Measurements from ENCODE around the gene AFAP1L1. TPM values are rescaled to one million over a fixed set of nuclear protein-coding genes. Genes with fewer than 3 reads are reported as not detected.

Gene AFAP1L1
- total and polyA plus RNA-seq, 10 of the 15 experiments (the other 5 are each of a cell fraction or from before 2014, with no cell fraction given), result 0.11 TPM; not detected in 9

GRCh38 chr5:149372932-149373331, 101.3 kb downstream of the AFAP1L1 start:
- Histone ChIP-seq H4K20me1 (ENCODE audit: control insufficient read depth, insufficient read depth) (no peaks in the 10 kb centered on the region), H2AFZ (ENCODE audit: control insufficient read depth, low read depth, low read length) (no peak overlapping the region), H3K27ac (ENCODE audit: control insufficient read depth, insufficient read depth) (no peak overlapping the region), H3K27me3 (replicated peaks in 1 of 2; ENCODE audit: control insufficient read depth in 2 of 2, insufficient read depth in 2 of 2, low read length in 1 of 2) (no peaks in the 10 kb centered on the region; a peak in 1 of 4 replicates), H3K4me2 (ENCODE audit: control insufficient read depth, insufficient read depth) (no peak overlapping the region), H3K9ac (ENCODE audit: control insufficient read depth, insufficient read depth, low read length) (no peak overlapping the region), H3K9me3 (replicated peaks; ENCODE audit: control insufficient read depth, insufficient read depth, low read length) (no peaks in the 10 kb centered on the region), H3K79me2 (ENCODE audit: control insufficient read depth, insufficient read depth, low read length) (no peaks in the 10 kb centered on the region), H3K4me1 (ENCODE audit: control insufficient read depth, insufficient read depth, low read length) (no peaks in the 10 kb centered on the region), H3K4me3 (no peak overlapping the region), H3K36me3 (ENCODE audit: control insufficient read depth in 2 of 2, insufficient read depth in 2 of 2, low read length in 1 of 2) (no peaks in the 10 kb centered on the region)
- no TSS peak for BruUV-seq (replicated peaks)
- ChIA-PET POLR2A (no interaction called here), RAD21 (ENCODE audit: unreplicated experiment) (interaction anchor here (1.3 kb wide), 1 partner anchor 56 kb away, joined by 5 read pairs; no protein-coding TSS in a partner anchor), SMC1A (ENCODE audit: uncharacterized antibody, unreplicated experiment) (interaction anchor here (0.5 to 3.3 kb wide), 13 partner anchors 12 to 248 kb away, joined by 3 to 18 read pairs (median 4); partner anchors contain the start of gene GRPEL2), CTCF (interaction anchor here (0.5 to 6.6 kb wide), 16 partner anchors 8 to 640 kb away, joined by 3 to 90 read pairs (median 4); partner anchors contain the start of gene CSNK1A1)
- no peak for DNase-seq (ENCODE audit: low read depth, low spot score)
- no peak for ATAC-seq
- intact Hi-C loops (cut with micrococcal nuclease; ENCODE audit: unreplicated experiment) (no loop called here), in situ Hi-C loops (cut with MboI) (loop anchor here (5.0 kb wide), 1 partner anchor 179 kb away; the partner anchor contains the start of gene CSNK1A1)
- FAIRE-seq, result no peak
- 70% methylated on average over 3 of the region's 3 CpGs for WGBS (ENCODE audit: insufficient coverage, insufficient replicate concordance, low lambda C conversion rate, missing lambda C conversion rate)
- no peak for TF ChIP-seq GABPA (IDR thresholded peaks at IDR 0.05; ENCODE audit: low read depth)
- no peak for TF ChIP-seq RFX5 (IDR thresholded peaks at IDR 0.05; ENCODE audit: low read depth, low read length)
- no peak for TF ChIP-seq HDAC6 (IDR thresholded peaks at IDR 0.05; ENCODE audit: unreplicated experiment)
- TF ChIP-seq POU2F2 (IDR thresholded peaks at IDR 0.05; ENCODE audit: borderline replicate concordance, low read depth, low read length), result no peak
- no peak for TF ChIP-seq ESRRA (IDR thresholded peaks at IDR 0.05; ENCODE audit: low read length)
- TF ChIP-seq HDAC2 (IDR thresholded peaks at IDR 0.05), result no peak
- TF ChIP-seq, protein P1, sequence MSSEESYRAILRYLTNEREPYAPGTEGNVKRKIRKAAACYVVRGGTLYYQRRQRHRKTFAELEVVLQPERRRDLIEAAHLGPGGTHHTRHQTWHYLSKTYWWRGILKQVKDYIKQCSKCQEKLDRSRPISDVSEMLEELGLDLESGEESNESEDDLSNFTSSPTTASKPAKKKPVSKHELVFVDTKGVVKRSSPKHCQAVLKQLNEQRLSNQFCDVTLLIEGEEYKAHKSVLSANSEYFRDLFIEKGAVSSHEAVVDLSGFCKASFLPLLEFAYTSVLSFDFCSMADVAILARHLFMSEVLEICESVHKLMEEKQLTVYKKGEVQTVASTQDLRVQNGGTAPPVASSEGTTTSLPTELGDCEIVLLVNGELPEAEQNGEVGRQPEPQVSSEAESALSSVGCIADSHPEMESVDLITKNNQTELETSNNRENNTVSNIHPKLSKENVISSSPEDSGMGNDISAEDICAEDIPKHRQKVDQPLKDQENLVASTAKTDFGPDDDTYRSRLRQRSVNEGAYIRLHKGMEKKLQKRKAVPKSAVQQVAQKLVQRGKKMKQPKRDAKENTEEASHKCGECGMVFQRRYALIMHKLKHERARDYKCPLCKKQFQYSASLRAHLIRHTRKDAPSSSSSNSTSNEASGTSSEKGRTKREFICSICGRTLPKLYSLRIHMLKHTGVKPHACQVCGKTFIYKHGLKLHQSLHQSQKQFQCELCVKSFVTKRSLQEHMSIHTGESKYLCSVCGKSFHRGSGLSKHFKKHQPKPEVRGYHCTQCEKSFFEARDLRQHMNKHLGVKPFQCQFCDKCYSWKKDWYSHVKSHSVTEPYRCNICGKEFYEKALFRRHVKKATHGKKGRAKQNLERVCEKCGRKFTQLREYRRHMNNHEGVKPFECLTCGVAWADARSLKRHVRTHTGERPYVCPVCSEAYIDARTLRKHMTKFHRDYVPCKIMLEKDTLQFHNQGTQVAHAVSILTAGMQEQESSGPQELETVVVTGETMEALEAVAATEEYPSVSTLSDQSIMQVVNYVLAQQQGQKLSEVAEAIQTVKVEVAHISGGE (CRISPR knock-in tag; IDR thresholded peaks at IDR 0.05), result no peak
- no peak for TF ChIP-seq MTA2 (IDR thresholded peaks at IDR 0.05; ENCODE audit: low read depth)

All from GM12878 (cell line).